ENCODE measurements around the gene NGRN. TPM values are rescaled to one million over a fixed set of nuclear protein-coding genes. Genes with fewer than 3 reads are reported as not detected.
"Not testable (repeated sequence)": the region's sequence is repeated elsewhere in the genome, so short reads cannot be mapped to it uniquely, and the experiment has no call there.

The NGRN gene
- total and polyA plus RNA-seq, 2 donors (not counting 1 experiment from before 2014, with no cell fraction given), result 55.3 to 96.1 TPM

DNA sequence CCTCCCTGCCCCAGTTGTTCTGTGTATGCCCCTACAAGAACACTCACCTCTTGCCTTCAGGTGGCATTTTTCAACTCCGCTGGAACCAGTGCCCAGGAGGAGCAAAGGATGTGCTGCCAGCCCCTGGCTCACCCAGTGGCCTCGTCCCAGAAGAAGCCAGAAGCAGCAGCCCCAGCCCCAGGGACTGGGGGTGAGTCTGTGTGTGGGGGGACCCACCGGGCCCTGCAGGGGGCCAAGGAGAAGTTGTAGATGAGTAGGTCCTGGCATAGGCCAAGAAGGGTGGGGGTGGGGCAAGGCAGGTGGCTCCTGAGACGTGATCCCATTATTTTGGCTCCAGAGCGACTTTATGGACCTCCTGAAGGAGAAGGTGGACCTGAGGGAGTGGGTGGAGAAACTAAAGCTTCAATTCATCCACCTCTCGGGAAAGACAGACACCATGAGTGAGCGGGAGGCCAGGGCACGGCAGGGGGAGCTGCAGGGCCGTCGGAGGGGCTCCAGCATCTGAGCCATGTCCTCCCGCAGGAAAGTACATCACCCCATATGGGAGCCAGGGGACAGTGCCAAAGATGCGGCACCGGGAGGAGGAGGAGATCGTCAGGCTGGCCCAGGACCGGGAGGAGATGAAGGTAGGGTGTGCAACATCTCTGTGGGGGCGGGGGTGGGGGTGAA is 29.3 kb downstream of the NGRN start:
- TF ChIP-seq EZH2 (IDR thresholded peaks at IDR 0.05; ENCODE audit: low read length, missing control alignments), result no peak
- TF ChIP-seq, protein P1, sequence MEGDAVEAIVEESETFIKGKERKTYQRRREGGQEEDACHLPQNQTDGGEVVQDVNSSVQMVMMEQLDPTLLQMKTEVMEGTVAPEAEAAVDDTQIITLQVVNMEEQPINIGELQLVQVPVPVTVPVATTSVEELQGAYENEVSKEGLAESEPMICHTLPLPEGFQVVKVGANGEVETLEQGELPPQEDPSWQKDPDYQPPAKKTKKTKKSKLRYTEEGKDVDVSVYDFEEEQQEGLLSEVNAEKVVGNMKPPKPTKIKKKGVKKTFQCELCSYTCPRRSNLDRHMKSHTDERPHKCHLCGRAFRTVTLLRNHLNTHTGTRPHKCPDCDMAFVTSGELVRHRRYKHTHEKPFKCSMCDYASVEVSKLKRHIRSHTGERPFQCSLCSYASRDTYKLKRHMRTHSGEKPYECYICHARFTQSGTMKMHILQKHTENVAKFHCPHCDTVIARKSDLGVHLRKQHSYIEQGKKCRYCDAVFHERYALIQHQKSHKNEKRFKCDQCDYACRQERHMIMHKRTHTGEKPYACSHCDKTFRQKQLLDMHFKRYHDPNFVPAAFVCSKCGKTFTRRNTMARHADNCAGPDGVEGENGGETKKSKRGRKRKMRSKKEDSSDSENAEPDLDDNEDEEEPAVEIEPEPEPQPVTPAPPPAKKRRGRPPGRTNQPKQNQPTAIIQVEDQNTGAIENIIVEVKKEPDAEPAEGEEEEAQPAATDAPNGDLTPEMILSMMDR (conservative IDR thresholded peaks at IDR 0.05 in 1 of 2, IDR thresholded peaks at IDR 0.05 in 1 of 2; ENCODE audit: low read depth in 1 of 2, low read length in 2 of 2), result no peak
- Histone ChIP-seq H4K20me1 (ENCODE audit: control insufficient read depth, extremely low read depth, insufficient read depth, low read length) (no peaks in the 10 kb centered on the region), H2AFZ (ENCODE audit: low read length) (no peak overlapping the region), H3K4me1 (ENCODE audit: control insufficient read depth, extremely low read depth, insufficient read depth, low read length) (no peaks in the 10 kb centered on the region), H3K36me3 (ENCODE audit: control insufficient read depth, insufficient read depth, low read length) (no peaks in the 10 kb centered on the region), H3K79me2 (ENCODE audit: control insufficient read depth, insufficient read depth, low read length) (no peaks in the 10 kb centered on the region), H3K27me3 (ENCODE audit: control insufficient read depth, insufficient read depth, low read length) (no peaks in the 10 kb centered on the region), H3K4me3 (replicated peaks in 1 of 4; ENCODE audit: control extremely low read depth in 1 of 4, insufficient read depth in 1 of 4, low read depth in 3 of 4, low read length in 4 of 4) (no peak overlapping the region), H3K27ac (ENCODE audit: insufficient read depth, low read length) (no peak overlapping the region), H3K4me2 (ENCODE audit: extremely low read depth, insufficient read depth, low read length) (no peak overlapping the region), H3K9me3 (ENCODE audit: control insufficient read depth, insufficient read depth, low read depth, low read length) (no peaks in the 10 kb centered on the region), H3K9ac (ENCODE audit: insufficient read depth, low read length) (no peak overlapping the region)
- DNase-seq (ENCODE audit: low read depth in 2 of 2), result no peak

DNA sequence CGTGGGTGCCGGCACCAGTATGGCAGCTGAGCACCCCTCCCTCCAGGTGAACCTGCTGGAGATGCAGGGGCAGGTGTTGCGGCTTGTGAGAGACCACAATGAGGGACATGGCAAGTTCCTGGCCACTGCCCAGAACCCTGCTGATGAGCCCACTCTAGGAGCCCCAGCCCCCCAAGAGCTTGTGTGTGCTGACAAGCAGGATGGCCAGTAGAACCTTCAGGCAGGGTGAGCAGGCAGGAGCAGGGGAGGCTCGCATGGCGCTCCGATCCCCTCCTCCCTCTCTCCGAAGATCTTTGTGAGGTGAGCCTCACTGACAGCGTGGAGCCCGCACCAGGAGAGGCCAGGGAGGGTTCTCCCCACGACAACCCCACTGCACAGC is 29.8 kb downstream of the NGRN start:
- H3K4me2 ChIP-seq (ENCODE audit: extremely low read depth, insufficient read depth, low read length), result no peak overlapping the region
- no peaks in the 10 kb centered on the region for H3K79me2 ChIP-seq (ENCODE audit: control insufficient read depth, insufficient read depth, low read length)
- no peaks in the 10 kb centered on the region for H3K27me3 ChIP-seq (ENCODE audit: control insufficient read depth, insufficient read depth, low read length)
- no peak overlapping the region for H3K4me3 ChIP-seq (replicated peaks in 1 of 4; ENCODE audit: control extremely low read depth in 1 of 4, insufficient read depth in 1 of 4, low read depth in 3 of 4, low read length in 4 of 4)
- no peaks in the 10 kb centered on the region for H3K9me3 ChIP-seq (ENCODE audit: control insufficient read depth, insufficient read depth, low read depth, low read length)
- TF ChIP-seq EZH2 (IDR thresholded peaks at IDR 0.05; ENCODE audit: low read length, missing control alignments), result no peak
- TF ChIP-seq, protein P1 (conservative IDR thresholded peaks at IDR 0.05 in 1 of 2, IDR thresholded peaks at IDR 0.05 in 1 of 2; ENCODE audit: low read depth in 1 of 2, low read length in 2 of 2), result no peak
- no peaks in the 10 kb centered on the region for H3K4me1 ChIP-seq (ENCODE audit: control insufficient read depth, extremely low read depth, insufficient read depth, low read length)
- H2AFZ ChIP-seq (ENCODE audit: low read length), result no peak overlapping the region
- no peak overlapping the region for H3K27ac ChIP-seq (ENCODE audit: insufficient read depth, low read length)
- no peaks in the 10 kb centered on the region for H4K20me1 ChIP-seq (ENCODE audit: control insufficient read depth, extremely low read depth, insufficient read depth, low read length)
- H3K36me3 ChIP-seq (ENCODE audit: control insufficient read depth, insufficient read depth, low read length), result no peaks in the 10 kb centered on the region
- DNase-seq (ENCODE audit: low read depth in 2 of 2), result no peak
- H3K9ac ChIP-seq (ENCODE audit: insufficient read depth, low read length), result no peak overlapping the region

DNA sequence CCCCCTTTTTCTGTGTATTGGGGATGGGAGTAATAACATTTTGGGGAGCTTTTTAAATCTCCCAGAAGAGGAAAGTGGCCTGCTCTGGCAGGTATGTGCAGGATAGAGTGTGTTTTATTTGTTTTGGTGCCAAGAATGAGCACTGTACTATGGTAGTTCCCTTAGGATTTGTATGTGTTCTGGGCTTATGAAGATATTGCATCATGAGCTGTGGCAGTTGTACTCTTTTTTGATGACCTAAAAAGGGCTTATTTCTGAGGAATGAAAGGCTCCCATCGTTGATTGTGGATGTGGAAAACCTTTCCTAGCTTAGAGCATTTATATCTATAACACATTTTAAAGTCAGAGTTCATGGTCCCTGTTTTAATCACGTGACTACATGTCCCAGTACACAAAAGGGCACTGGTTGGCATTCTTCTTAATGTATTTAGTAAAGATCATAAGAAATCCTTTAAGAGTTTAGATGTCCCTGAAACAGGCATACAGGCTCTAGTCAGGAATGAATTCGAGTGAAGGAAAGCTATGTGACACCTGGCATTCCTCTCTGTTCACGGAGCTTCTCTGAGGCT is 30.9 kb downstream of the NGRN start:
- DNase-seq (ENCODE audit: low read depth in 2 of 2), result peak in 1 of 2 donors; percentile 43

More for the DNA sequence above, 30.9 kb downstream of the NGRN start:
- not testable (repeated sequence) for H3K4me3 ChIP-seq (replicated peaks in 1 of 4; ENCODE audit: control extremely low read depth in 1 of 4, insufficient read depth in 1 of 4, low read depth in 3 of 4, low read length in 4 of 4); H4K20me1 ChIP-seq (ENCODE audit: control insufficient read depth, extremely low read depth, insufficient read depth, low read length); H3K4me1 ChIP-seq (ENCODE audit: control insufficient read depth, extremely low read depth, insufficient read depth, low read length); H3K36me3 ChIP-seq (ENCODE audit: control insufficient read depth, insufficient read depth, low read length); H3K27ac ChIP-seq (ENCODE audit: insufficient read depth, low read length); H3K79me2 ChIP-seq (ENCODE audit: control insufficient read depth, insufficient read depth, low read length); H2AFZ ChIP-seq (ENCODE audit: low read length); H3K27me3 ChIP-seq (ENCODE audit: control insufficient read depth, insufficient read depth, low read length); H3K9ac ChIP-seq (ENCODE audit: insufficient read depth, low read length); H3K4me2 ChIP-seq (ENCODE audit: extremely low read depth, insufficient read depth, low read length); H3K9me3 ChIP-seq (ENCODE audit: control insufficient read depth, insufficient read depth, low read depth, low read length)

Measured in fibroblast of lung (primary cell).